ENCODE results near the gene TMEM240. TPM values are rescaled to one million over a fixed set of nuclear protein-coding genes. Genes with fewer than 3 reads are reported as not detected.
"Not testable (repeated sequence)": the region's sequence is repeated elsewhere in the genome, so short reads cannot be mapped to it uniquely, and the experiment has no call there.

Gene TMEM240
- total and polyA plus RNA-seq, 9 of the 15 experiments (the other 6 are each of a cell fraction or from before 2014, with no cell fraction given) = 0.24 to 2.0 (median 0.69) TPM; not detected in 5

GRCh38 chr1:1505366-1505798 lies 35.0 kb downstream of the TMEM240 start (continued):
- TF ChIP-seq PHF20 (IDR thresholded peaks at IDR 0.05; ENCODE audit: partially characterized antibody) = peak; percentile 45
- TF ChIP-seq EP400 (IDR thresholded peaks at IDR 0.05) = peak; percentile 45; the same call in 1 of the 2 replicates
- peak; percentile 32; the same call in 1 of the 2 replicates for TF ChIP-seq REST (IDR thresholded peaks at IDR 0.05; ENCODE audit: borderline replicate concordance)
- TF ChIP-seq REST (CRISPR knock-in tag; IDR thresholded peaks at IDR 0.05; ENCODE audit: low read depth) = not testable (repeated sequence)
- TF ChIP-seq GABPB1 (CRISPR knock-in tag; IDR thresholded peaks at IDR 0.05) = peak; percentile 58; the same call in 1 of the 2 replicates
- TF ChIP-seq NRF1 (conservative IDR thresholded peaks at IDR 0.05 in 1 of 2, IDR thresholded peaks at IDR 0.05 in 1 of 2) = 0 out of 4 replicates have a peak, but pooled peaks of 1 of the 2 experiments have one; percentile 6
- TF ChIP-seq RBFOX2 (IDR thresholded peaks at IDR 0.05; ENCODE audit: low read depth, low read length) = peak; percentile 48; the same call in 1 of the 2 replicates
- 0 out of 2 replicates have a peak, but pooled peaks have one; percentile 42 for TF ChIP-seq L3MBTL2 (IDR thresholded peaks at IDR 0.05)
- TF ChIP-seq SMARCA4 (IDR thresholded peaks at IDR 0.05) = 0 out of 2 replicates have a peak, but pooled peaks have one; percentile 4
- TF ChIP-seq ZBTB43 (CRISPR knock-in tag; IDR thresholded peaks at IDR 0.05) = 0 out of 2 replicates have a peak, but pooled peaks have one; percentile 8
- TF ChIP-seq RB1 (IDR thresholded peaks at IDR 0.05; ENCODE audit: low read depth) = 0 out of 2 replicates have a peak, but pooled peaks have one; percentile 17
- TF ChIP-seq ZBTB12 (CRISPR knock-in tag; IDR thresholded peaks at IDR 0.05) = peak; percentile 19; the same call in 1 of the 2 replicates
- peak; percentile 71; the same call in 1 of the 2 replicates for TF ChIP-seq GTF2E2 (tag; IDR thresholded peaks at IDR 0.05)
- TF ChIP-seq ZNF644 (tag; IDR thresholded peaks at IDR 0.05; ENCODE audit: low read depth) = 0 out of 2 replicates have a peak, but pooled peaks have one; percentile 56
- TF ChIP-seq CXXC5 (CRISPR knock-in tag; IDR thresholded peaks at IDR 0.05) = peak; percentile 38
- peak; percentile 20 for TF ChIP-seq HNRNPLL (IDR thresholded peaks at IDR 0.05; ENCODE audit: low read depth, low read length, poor library complexity, severe bottlenecking)
